Measurements from ENCODE around the gene WSB2. TPM values are rescaled to one million over a fixed set of nuclear protein-coding genes. Genes with fewer than 3 reads are reported as not detected.
A peak's percentile ranks its signal among the peaks of the same experiment; 100 is the strongest.

The WSB2 gene
- polyA plus RNA-seq, 1 donor (not counting 4 experiments of a cell fraction or from before 2014, with no cell fraction given): 84.0 TPM

- TF ChIP-seq EZH2 (IDR thresholded peaks at IDR 0.05; ENCODE audit: low read length) (no peak), CTCF (optimal IDR thresholded peaks at IDR 0.05 in 1 of 3, IDR thresholded peaks at IDR 0.05 in 1 of 3, conservative IDR thresholded peaks at IDR 0.05 in 1 of 3; ENCODE audit: extremely low read depth in 1 of 3, insufficient read depth in 2 of 3, low read length in 3 of 3) (no peak)
- dilution Hi-C loops (cut with MboI; ENCODE audit: extremely low pct_ligation_motif_present, low sequenced_read_pairs): no loop called here
- Histone ChIP-seq H3K9me3 (ENCODE audit: control insufficient read depth, low read depth, low read length) (no peaks in the 10 kb centered on the region), H3K27me3 (ENCODE audit: control insufficient read depth, extremely low read depth, insufficient read depth, low read length) (no peaks in the 10 kb centered on the region), H3K9me1 (ENCODE audit: control insufficient read depth, extremely low read depth, insufficient read depth, low read length) (no peaks in the 10 kb centered on the region), H3K36me3 (ENCODE audit: control insufficient read depth in 2 of 2, extremely low read depth in 1 of 2, insufficient read depth in 2 of 2, low read length in 2 of 2) (no peaks in the 10 kb centered on the region), H3K4me3 (ENCODE audit: control insufficient read depth in 2 of 3, extremely low read depth in 1 of 3, insufficient read depth in 2 of 3, low read depth in 1 of 3, low read length in 3 of 3) (peak overlapping the region; percentile 73 to 89 (median 76)), H3K79me2 (ENCODE audit: control insufficient read depth, insufficient read depth, low read length) (peaks cover 45% of the 10 kb centered on the region), H3K4me1 (ENCODE audit: control insufficient read depth, extremely low read depth, insufficient read depth, low read length) (peaks cover 19% of the 10 kb centered on the region), H3K4me2 (ENCODE audit: control insufficient read depth, extremely low read depth, insufficient read depth, low read depth, low read length) (peak overlapping the region; percentile 79), H3K9ac (ENCODE audit: control insufficient read depth, extremely low read depth, insufficient read depth, low read length) (peak overlapping the region; percentile 77), H3K27ac (ENCODE audit: control insufficient read depth, insufficient read depth, low read length) (peak overlapping the region; percentile 78), H2AFZ (ENCODE audit: control insufficient read depth, low read length) (peak overlapping the region; percentile 2), H4K20me1 (ENCODE audit: control insufficient read depth, extremely low read depth, insufficient read depth, low read length) (no peaks in the 10 kb centered on the region)
- DNase-seq (ENCODE audit: low read depth, low spot score): no peak
- no peak for FAIRE-seq
These were observed 1.4 kb downstream of the WSB2 start for GRCh38 chr12:118059341-118060191.

DNA sequence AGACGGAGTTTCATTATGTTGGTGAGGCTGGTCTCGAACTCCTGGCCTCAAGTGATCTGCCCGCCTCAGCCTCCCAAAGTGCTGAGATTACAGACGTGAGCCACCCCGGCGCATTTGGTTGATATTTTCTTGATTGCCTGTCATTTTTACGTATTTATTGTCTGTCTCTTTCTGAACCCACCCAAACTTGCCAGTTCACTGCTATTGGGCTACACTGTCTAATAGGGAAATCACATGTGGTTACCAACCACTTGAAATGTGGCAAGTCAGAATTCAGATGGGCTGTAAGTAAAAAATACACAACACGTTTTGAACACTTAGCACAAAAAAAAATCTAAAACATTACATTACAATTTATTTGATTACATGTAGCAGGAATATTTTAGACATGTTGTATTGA lies 2.1 kb downstream of the WSB2 start:
- DNase-seq (ENCODE audit: low read depth, low spot score) (no peak), FAIRE-seq (no peak)
- Histone ChIP-seq H2AFZ (ENCODE audit: control insufficient read depth, low read length) (no peak overlapping the region), H3K4me3 (ENCODE audit: control insufficient read depth in 2 of 3, extremely low read depth in 1 of 3, insufficient read depth in 2 of 3, low read depth in 1 of 3, low read length in 3 of 3) (no peak overlapping the region), H3K9ac (ENCODE audit: control insufficient read depth, extremely low read depth, insufficient read depth, low read length) (peak overlapping the region; percentile 77), H3K9me3 (ENCODE audit: control insufficient read depth, low read depth, low read length) (no peaks in the 10 kb centered on the region), H3K36me3 (ENCODE audit: control insufficient read depth in 2 of 2, extremely low read depth in 1 of 2, insufficient read depth in 2 of 2, low read length in 2 of 2) (no peaks in the 10 kb centered on the region), H3K79me2 (ENCODE audit: control insufficient read depth, insufficient read depth, low read length) (peaks cover 45% of the 10 kb centered on the region), H3K27me3 (ENCODE audit: control insufficient read depth, extremely low read depth, insufficient read depth, low read length) (no peaks in the 10 kb centered on the region), H3K4me2 (ENCODE audit: control insufficient read depth, extremely low read depth, insufficient read depth, low read depth, low read length) (peak overlapping the region; percentile 79), H3K4me1 (ENCODE audit: control insufficient read depth, extremely low read depth, insufficient read depth, low read length) (peaks cover 19% of the 10 kb centered on the region), H3K27ac (ENCODE audit: control insufficient read depth, insufficient read depth, low read length) (peak overlapping the region; percentile 78), H4K20me1 (ENCODE audit: control insufficient read depth, extremely low read depth, insufficient read depth, low read length) (no peaks in the 10 kb centered on the region), H3K9me1 (ENCODE audit: control insufficient read depth, extremely low read depth, insufficient read depth, low read length) (no peaks in the 10 kb centered on the region)
- dilution Hi-C loops (cut with MboI; ENCODE audit: extremely low pct_ligation_motif_present, low sequenced_read_pairs): no loop called here
- no peak for TF ChIP-seq EZH2 (IDR thresholded peaks at IDR 0.05; ENCODE audit: low read length)
- no peak for TF ChIP-seq CTCF (optimal IDR thresholded peaks at IDR 0.05 in 1 of 3, IDR thresholded peaks at IDR 0.05 in 1 of 3, conservative IDR thresholded peaks at IDR 0.05 in 1 of 3; ENCODE audit: extremely low read depth in 1 of 3, insufficient read depth in 2 of 3, low read length in 3 of 3)
